Chondrocyte (in vitro differentiated cells): ENCODE results near the gene SASH1. TPM values are rescaled to one million over a fixed set of nuclear protein-coding genes. Genes with fewer than 3 reads are reported as not detected.

Experiments used
- DNase-seq: peaks from one replicate; pipeline ENCODE4 v3.0.0; 2021; ENCODE audit warnings: mixed read lengths, low spot score
- H3K27ac Mint-ChIP-seq: one replicate; pipeline ENCODE4 v1.8.0; 2021; ENCODE audit warnings: mild to moderate bottlenecking, moderate library complexity, mixed read lengths; ENCODE audit not compliant: unreplicated experiment
- H3K27me3 Mint-ChIP-seq: 2 replicates; pipeline ENCODE4 v1.8.0; 2021; ENCODE audit warnings: low read depth, mixed read lengths
- H3K36me3 Mint-ChIP-seq: 2 replicates; pipeline ENCODE4 v1.8.0; 2021; ENCODE audit warnings: low read depth, mixed read lengths
- H3K4me1 Mint-ChIP-seq: 2 replicates; pipeline ENCODE4 v1.8.0; 2021; ENCODE audit warnings: low read depth, mild to moderate bottlenecking, mixed read lengths
- H3K4me3 Mint-ChIP-seq: one replicate; pipeline ENCODE4 v1.8.0; 2021; ENCODE audit warnings: mild to moderate bottlenecking, moderate library complexity, mixed read lengths; ENCODE audit not compliant: unreplicated experiment
- H3K9me3 Mint-ChIP-seq: 2 replicates; pipeline ENCODE4 v1.8.0; 2021; ENCODE audit warnings: low read depth, mixed read lengths
- total RNA-seq: library from RNA; stranded (reverse); gene quantifications from 3 replicates; pipeline ENCODE4 v1.2.1, GENCODE V29; 2021
- TF ChIP-seq, protein P1 (sequence below): fragments of 200-600 bp; sonication (generic); IDR thresholded peaks from 2 replicates; pipeline ENCODE4 v1.5.0; 2021; ENCODE audit warnings: antibody characterized with exemption, mild to moderate bottlenecking, moderate library complexity

SASH1 gene
- total RNA-seq, 1 donor from 2014 or later = 82.9 TPM

DNA sequence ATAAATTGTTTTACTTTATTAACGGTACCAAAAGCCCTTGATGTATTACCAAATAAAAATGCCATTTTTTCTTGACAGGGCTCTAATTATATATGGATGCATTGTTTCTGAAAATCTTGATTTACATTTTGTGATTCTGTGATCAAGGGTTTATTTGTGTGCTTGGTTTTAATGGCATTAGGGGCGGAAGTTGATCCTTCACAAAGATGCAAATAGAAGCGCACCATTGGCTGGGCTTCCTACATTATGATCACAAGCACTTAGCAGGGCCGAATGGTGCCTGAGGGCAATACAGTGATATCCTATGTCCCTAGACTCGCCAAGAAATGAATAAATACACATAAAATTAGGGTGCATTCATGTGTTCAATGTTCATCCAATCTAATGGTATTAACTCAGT, 231.3 kb downstream of the SASH1 start:
- DNase-seq = no peak
- TF ChIP-seq, protein P1, sequence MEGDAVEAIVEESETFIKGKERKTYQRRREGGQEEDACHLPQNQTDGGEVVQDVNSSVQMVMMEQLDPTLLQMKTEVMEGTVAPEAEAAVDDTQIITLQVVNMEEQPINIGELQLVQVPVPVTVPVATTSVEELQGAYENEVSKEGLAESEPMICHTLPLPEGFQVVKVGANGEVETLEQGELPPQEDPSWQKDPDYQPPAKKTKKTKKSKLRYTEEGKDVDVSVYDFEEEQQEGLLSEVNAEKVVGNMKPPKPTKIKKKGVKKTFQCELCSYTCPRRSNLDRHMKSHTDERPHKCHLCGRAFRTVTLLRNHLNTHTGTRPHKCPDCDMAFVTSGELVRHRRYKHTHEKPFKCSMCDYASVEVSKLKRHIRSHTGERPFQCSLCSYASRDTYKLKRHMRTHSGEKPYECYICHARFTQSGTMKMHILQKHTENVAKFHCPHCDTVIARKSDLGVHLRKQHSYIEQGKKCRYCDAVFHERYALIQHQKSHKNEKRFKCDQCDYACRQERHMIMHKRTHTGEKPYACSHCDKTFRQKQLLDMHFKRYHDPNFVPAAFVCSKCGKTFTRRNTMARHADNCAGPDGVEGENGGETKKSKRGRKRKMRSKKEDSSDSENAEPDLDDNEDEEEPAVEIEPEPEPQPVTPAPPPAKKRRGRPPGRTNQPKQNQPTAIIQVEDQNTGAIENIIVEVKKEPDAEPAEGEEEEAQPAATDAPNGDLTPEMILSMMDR = no peak
- no peak overlapping the region for H3K4me3 Mint-ChIP-seq
- peaks cover 3% of the 10 kb centered on the region for H3K4me1 Mint-ChIP-seq
- H3K27me3 Mint-ChIP-seq = no peaks in the 10 kb centered on the region
- no peaks in the 10 kb centered on the region for H3K36me3 Mint-ChIP-seq
- no peak overlapping the region for H3K27ac Mint-ChIP-seq
- H3K9me3 Mint-ChIP-seq = no peaks in the 10 kb centered on the region

DNA sequence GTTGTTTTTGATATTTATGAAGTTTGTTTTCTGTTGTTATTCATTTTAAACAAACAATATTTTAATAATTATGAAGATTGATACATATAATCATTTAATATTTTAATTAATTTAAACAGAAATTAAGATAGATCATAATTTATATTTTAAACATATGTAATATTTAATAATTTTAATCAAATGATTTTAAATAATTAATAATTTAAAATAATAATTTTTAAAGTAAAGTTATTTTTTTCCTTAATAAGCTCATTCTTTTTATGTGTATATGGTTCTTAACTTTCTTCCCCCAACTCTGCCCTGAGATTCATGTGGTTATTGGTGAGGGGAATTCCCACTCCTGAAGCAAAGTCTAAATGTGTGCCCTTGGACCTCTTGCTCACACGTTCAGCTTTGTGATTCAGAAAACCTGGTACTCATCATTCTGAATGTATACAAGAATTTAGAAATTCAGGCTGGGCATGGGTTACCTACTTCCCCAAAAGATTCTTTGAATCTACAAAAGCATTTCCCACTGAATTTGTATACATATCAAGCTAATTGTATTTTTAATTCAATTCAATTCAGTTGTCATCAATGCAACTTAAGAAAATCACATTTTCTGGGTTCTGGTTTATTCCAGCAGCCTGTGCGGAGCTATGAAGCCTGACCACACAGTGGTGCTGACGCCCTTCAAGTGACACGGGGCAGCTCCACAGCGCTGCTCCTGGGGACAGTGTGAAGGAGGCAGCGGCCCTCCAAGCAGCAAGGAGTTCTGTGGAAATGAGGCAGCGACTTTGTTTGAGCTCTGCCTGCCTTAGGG, 235.2 kb downstream of the SASH1 start:
- TF ChIP-seq, protein P1 = peak; percentile 99
- Mint-ChIP-seq H3K27ac (no peak overlapping the region), H3K4me3 (no peak overlapping the region), H3K36me3 (no peaks in the 10 kb centered on the region), H3K4me1 (peaks cover 3% of the 10 kb centered on the region), H3K27me3 (no peaks in the 10 kb centered on the region), H3K9me3 (no peaks in the 10 kb centered on the region)
- DNase-seq = no peak

DNA sequence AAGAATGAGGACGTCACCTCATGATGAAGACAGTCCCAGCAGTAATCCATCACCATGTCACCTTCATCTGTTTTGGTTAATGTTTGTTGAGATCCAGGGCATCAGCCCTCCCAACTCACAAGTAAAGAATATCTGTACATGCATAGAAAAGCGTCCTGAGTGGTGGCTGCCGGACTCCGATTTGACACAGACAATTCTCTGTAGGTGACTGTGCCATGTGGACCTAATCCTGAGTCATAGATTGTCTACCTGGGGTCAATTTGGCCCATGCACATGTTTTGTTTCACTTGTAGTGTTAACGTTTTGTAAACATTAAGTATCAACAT, 235.8 kb downstream of the SASH1 start:
- H3K4me1 Mint-ChIP-seq = peaks cover 3% of the 10 kb centered on the region
- no peak for DNase-seq
- H3K27me3 Mint-ChIP-seq = no peaks in the 10 kb centered on the region
- H3K4me3 Mint-ChIP-seq = no peak overlapping the region
- H3K36me3 Mint-ChIP-seq = no peaks in the 10 kb centered on the region
- TF ChIP-seq, protein P1 = peak; percentile 48
- H3K9me3 Mint-ChIP-seq = peaks cover under 1% of the 10 kb centered on the region
- no peak overlapping the region for H3K27ac Mint-ChIP-seq

DNA sequence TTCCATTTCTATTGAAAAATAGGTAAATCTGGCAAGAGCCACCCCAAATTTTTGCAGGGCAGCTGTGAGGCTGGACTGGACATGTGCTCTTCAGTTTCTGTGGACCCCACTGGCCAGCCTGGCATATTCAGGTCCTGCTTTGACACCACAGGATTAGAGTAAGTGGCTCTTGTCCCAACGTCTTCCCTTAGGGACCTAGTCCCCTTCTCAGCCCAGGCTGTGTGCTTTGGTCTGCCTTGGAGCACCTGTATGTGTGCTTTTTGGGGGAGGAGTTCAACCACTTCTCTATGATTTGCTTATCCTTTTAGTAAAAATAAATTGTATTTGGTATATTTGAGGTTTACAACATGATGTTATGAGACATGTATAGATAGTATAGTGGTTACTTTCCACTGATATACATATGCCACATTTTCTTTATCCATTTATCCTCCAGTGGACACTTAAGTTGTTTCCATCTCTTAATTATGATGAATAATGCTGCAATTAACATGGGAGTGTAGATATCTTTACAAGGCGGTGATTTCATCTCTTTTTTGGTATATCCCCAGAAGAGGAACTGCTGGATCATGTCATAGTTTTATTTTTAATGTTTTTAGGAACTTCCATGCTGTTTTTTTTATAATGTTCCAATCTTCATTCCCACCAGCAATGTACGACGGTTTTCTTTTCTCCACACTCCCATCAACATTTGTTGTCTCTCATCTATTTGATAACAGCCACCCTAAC, 236.4 kb downstream of the SASH1 start:
- H3K4me1 Mint-ChIP-seq = peaks cover 3% of the 10 kb centered on the region
- H3K9me3 Mint-ChIP-seq = peaks cover 6% of the 10 kb centered on the region
- TF ChIP-seq, protein P1 = no peak
- DNase-seq = no peak
- no peaks in the 10 kb centered on the region for H3K36me3 Mint-ChIP-seq
- no peak overlapping the region for H3K27ac Mint-ChIP-seq
- no peak overlapping the region for H3K4me3 Mint-ChIP-seq
- no peaks in the 10 kb centered on the region for H3K27me3 Mint-ChIP-seq

DNA sequence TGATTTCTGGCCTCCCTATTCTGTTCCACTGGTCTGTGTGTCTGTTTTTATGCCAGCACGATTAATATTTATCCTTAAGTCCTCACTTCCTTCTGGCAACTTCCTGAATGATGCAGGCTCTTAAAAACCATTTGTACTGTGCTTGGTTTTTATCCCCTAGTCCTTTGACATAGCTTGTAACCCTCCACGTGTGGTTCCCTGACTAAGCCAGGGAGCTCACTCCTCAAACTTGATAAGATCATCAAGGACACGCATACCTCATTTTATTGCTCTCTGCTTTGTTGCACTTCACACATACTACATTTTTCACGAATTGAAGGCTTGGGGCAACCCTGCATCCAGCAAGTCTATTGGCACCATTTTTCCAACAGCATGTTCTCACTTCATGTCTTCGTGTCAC, 237.8 kb downstream of the SASH1 start:
- TF ChIP-seq, protein P1 = no peak
- H3K27me3 Mint-ChIP-seq = no peaks in the 10 kb centered on the region
- peaks cover 6% of the 10 kb centered on the region for H3K36me3 Mint-ChIP-seq
- H3K4me1 Mint-ChIP-seq = peaks cover 3% of the 10 kb centered on the region
- no peak overlapping the region for H3K27ac Mint-ChIP-seq
- no peak for DNase-seq
- H3K9me3 Mint-ChIP-seq = peaks cover 17% of the 10 kb centered on the region
- no peak overlapping the region for H3K4me3 Mint-ChIP-seq
